HS-5 (cell line): ENCODE data around the gene PLEKHG7.

Source experiments
- DNase-seq: peaks from one replicate; pipeline ENCODE4 v3.0.0-alpha.2; 2012; ENCODE audit warnings: low read depth

The PLEKHG7 gene

DNA sequence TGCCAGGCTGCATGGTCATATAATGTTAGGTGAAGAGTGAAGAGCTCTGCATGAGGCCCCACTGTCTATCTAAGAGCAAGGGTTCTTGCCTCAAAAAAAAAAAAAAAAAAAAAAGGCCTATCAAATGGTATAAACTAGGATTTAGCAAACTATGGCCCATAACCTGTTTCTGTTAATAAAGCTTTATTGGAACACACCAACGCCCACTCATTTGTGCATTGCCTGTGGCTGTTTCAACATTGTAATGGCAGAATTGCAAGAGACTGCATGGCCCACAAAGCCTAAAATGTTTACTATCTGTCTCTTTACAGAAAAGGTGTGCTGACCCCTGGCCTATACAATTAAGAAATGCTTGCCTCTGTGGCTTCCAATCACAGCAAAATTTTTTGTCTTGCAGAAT is 12.8 kb downstream of the PLEKHG7 start:
- no peak for DNase-seq

- DNase-seq, result no peak
These were observed 14.4 kb downstream of the PLEKHG7 start for GRCh38 chr12:92717202-92717601.

- no peak for DNase-seq
These were observed 15.7 kb downstream of the PLEKHG7 start for GRCh38 chr12:92718483-92718990.

DNA sequence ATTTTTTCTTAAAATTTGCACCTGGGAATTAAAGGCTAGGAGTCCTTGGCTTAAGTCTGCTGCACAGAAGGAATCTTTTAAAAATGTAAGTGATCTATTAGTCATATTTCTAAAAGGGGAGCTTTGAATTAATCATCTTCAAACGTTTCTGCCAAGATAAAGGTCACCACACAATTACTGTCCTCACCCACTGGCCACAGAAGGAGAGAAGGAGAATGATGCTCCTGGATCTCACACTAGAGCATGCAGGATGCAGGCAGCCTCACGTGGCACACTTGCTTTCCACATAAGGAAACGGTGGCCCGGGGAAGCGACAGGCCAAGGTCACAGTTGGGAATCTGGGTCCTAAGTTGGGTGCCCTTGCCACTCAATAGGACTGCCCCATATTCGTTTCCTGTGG is 16.9 kb downstream of the PLEKHG7 start:
- DNase-seq, result peak; percentile 19

- no peak for DNase-seq
These were observed 18.3 kb downstream of the PLEKHG7 start for GRCh38 chr12:92721130-92721529.

- no peak for DNase-seq
These were observed 18.9 kb downstream of the PLEKHG7 start for GRCh38 chr12:92721656-92722055.

- DNase-seq, result no peak
These were observed 20.1 kb downstream of the PLEKHG7 start for GRCh38 chr12:92722897-92723296.

- no peak for DNase-seq
These were observed 24.1 kb downstream of the PLEKHG7 start for GRCh38 chr12:92726850-92727249.

GRCh38 chr12:92729773-92730305 is 27.1 kb downstream of the PLEKHG7 start:
- no peak for DNase-seq

- DNase-seq, result no peak
These were observed 28.0 kb downstream of the PLEKHG7 start for GRCh38 chr12:92730758-92731157.

GRCh38 chr12:92732216-92732615 is 29.4 kb downstream of the PLEKHG7 start:
- no peak for DNase-seq

DNA sequence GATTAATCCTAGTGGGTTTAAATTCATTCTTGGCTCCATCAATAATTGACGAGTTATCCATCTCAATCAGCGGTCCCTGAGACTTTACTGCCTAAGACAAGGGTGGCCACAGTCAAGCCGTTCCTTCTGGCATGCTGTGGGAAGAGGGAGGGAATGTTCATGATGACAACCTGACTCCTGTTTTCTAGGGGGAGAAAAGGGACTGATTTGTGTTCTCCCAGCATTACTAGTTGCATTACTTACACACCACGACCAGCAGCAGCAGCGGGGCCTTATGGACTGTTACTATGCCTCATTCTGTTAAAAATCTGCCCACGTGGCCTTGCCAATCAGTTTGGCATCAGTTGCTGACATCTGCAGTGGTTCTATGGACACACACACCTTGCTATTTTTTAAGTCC is 29.9 kb downstream of the PLEKHG7 start:
- no peak for DNase-seq

- DNase-seq, result no peak
These were observed 30.4 kb downstream of the PLEKHG7 start for GRCh38 chr12:92733181-92733580.

DNA sequence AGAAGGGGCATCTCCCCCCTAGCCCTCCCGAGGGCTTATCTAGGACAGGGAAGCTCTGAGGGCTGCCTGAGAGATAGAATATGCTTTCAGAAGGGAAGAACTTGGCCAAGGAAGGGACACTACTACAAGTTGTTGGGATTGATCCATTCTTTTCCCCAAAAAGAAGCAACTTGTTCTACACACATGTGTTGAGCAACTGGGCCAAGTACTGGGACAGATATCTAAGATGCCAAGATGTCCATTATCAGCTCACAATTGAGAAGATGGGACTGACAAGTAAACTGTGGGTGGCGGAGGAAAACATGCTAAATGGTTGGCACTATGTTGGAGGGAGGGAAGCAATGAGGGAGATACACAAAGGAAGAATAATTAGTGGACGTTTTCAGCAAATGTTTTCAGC is 30.9 kb downstream of the PLEKHG7 start:
- DNase-seq, result no peak

DNA sequence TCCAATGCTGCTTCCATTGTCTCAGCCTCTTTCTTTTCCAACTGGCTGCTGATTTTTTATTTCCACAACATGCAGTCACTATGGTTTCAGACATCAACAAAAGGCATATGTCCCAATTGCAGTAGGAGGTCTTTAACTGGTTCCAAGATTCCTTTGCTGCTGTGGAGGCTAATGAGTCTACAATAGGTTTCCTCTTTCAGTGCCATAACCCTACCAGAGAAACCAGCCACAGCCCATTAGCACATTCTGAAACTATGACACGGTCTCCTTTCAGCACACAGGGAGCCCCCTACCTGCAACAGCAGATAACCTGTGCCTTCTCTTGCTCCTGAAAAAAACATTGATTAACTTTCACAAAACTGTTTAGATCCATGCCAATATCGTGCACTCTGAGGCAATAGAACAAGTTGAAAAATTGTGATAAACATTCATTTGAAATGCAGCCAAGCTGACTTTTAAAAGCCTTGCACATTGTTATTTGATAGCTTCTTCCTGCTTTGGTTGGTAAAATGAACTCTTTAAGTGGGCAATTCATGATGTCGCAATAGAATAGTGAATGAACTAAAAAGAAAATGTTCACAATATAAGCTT is 32.4 kb downstream of the PLEKHG7 start:
- peak; percentile 30 for DNase-seq

- DNase-seq, result no peak
These were observed 33.8 kb downstream of the PLEKHG7 start for GRCh38 chr12:92736605-92737004.

DNA sequence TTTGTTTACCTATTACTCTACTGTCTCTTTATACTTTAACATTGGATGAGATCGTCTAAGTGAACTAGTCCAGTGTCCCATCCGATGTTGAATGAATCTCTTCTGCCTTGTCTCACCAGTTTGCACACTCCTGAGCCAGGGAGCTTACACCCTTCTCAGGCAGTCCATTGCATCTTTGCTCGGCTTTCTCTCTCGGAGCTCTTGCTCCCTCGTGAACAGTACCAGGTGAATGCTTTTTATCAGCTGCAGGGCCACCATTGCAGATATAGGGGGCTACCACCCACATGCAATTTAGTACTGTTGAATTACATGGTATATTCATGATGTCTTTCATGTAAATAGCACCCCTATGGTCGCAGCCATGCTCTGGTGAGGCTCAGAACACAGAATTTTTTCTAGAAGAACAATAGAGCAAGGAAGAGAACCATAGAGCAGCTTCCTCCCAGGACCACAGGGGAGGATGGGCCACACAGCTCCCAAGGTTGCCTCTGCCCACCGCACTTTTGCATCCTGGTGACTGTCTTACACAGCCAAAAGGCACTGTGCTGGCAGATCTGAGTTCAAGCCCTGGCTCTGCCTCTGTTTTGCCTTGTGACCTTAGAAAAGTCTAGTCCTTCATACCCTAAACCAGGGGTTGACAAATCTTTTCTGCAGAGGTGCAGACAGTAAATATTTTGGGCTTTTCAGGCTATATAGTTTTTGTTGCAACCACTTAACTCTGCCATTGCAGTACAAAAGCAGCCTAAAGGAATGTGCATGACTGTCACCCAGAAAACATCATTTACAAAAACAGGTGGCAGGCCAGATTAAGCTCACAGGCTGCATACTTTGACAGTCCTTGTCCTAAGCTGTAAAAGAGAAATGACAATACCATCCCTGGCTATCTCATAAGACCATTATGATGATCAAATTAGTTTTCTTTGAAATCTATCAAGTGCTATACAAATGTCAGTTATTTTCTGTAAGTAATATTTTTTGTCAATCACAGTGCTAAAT is 35.4 kb downstream of the PLEKHG7 start:
- DNase-seq, result no peak

GRCh38 chr12:92739113-92739512 is 36.3 kb downstream of the PLEKHG7 start:
- no peak for DNase-seq

GRCh38 chr12:92740411-92740810 is 37.6 kb downstream of the PLEKHG7 start:
- DNase-seq, result no peak

GRCh38 chr12:92743026-92743425 is 40.2 kb downstream of the PLEKHG7 start:
- DNase-seq, result no peak

DNA sequence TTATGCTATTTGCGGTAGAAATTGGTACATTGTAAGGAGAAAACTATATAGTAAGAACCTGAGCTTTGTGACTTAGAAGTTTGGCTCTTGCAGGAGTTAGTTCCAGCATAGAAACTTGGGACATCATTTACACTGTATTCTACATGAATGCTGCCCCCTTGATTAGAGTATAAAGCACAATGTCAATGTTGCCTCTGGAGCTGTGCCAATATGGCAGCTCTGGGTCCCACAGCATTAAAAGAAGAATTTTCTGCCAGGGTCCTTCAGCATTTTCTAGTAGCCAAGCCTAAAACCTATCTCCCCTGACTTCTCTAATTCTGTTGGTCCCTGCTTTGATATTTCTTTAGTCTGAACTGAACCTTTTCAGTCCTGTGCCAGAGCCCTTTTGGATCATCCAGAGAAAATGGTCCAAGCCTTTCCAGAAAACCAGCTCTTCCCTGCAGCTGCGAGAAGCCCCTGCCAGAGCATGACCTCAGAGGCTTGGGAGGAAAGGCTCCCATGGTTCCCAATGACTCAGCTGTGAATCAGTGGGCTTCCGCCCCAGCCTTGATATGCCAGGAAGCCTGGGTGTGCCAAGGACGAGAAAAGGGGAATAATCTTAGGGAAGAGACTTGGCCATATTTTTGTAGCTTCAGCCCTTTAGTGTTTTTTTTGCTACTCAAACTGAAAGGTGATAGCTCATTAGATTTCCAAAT is 43.2 kb downstream of the PLEKHG7 start:
- DNase-seq, result peak; percentile 91

- DNase-seq, result no peak
These were observed 44.4 kb downstream of the PLEKHG7 start for GRCh38 chr12:92747151-92747550.
